ENCODE results near the gene IMP3.

- TF ChIP-seq CTCF (IDR thresholded peaks at IDR 0.05) (no peak), POLR2AphosphoS5 (IDR thresholded peaks at IDR 0.05; ENCODE audit: low read depth, low read length) (no peak), SIN3A (IDR thresholded peaks at IDR 0.05; ENCODE audit: borderline replicate concordance, insufficient read depth, low read depth, low read length) (no peak), REST (IDR thresholded peaks at IDR 0.05; ENCODE audit: insufficient read depth in 1 of 2, low read depth in 2 of 2, low read length in 1 of 2) (no peak)
These were observed 33.0 kb downstream of the IMP3 start for GRCh38 chr15:75606711-75607699.
